SK-MEL-5 (cell line): ENCODE measurements around the gene REEP1. TPM values are rescaled to one million over a fixed set of nuclear protein-coding genes. Genes with fewer than 3 reads are reported as not detected.
A peak's percentile ranks its signal among the peaks of the same experiment; 100 is the strongest.
"Not testable (repeated sequence)": the region's sequence is repeated elsewhere in the genome, so short reads cannot be mapped to it uniquely, and the experiment has no call there.

Source experiments
- DNase-seq: peaks from one replicate; pipeline ENCODE4 v3.0.0-alpha.2; 2016; ENCODE audit warnings: low read depth, low spot score
- in situ Hi-C: cut with HindIII; loops from 2 replicates; pipeline ENCODE4 v1.10.0; 2016; ENCODE audit warnings: low sequenced_read_pairs, high pct_unique_total_duplicates, low pct_unique_long_range_greater_than_20kb
- total RNA-seq: library from RNA; depleted of rRNA; stranded (reverse); fragments of >200 nt; shearing (Covaris generic); gene quantifications from 2 replicates; pipeline ENCODE4 v1.2.3, GENCODE V29; 2014

Gene REEP1
- total RNA-seq, 1 experiment from 2014 or later = 2.0 TPM

GRCh38 chr2:86239745-86240144, 97.7 kb downstream of the REEP1 start:
- DNase-seq = no peak
- in situ Hi-C loops = no loop called here

GRCh38 chr2:86239326-86239725, 98.1 kb downstream of the REEP1 start:
- no peak for DNase-seq
- in situ Hi-C loops = no loop called here

- no peak for DNase-seq
- in situ Hi-C loops = no loop called here
Measured at GRCh38 chr2:86238354-86238753, 99.1 kb downstream of the REEP1 start.

GRCh38 chr2:86237172-86237571, 100.3 kb downstream of the REEP1 start:
- in situ Hi-C loops = no loop called here
- DNase-seq = no peak

GRCh38 chr2:86235196-86235980, 102.0 kb downstream of the REEP1 start:
- peak; percentile 85 for DNase-seq
- in situ Hi-C loops = no loop called here

- in situ Hi-C loops = no loop called here
- DNase-seq = no peak
Measured at GRCh38 chr2:86234563-86235131, 102.8 kb downstream of the REEP1 start.

GRCh38 chr2:86233436-86233835, 104.0 kb downstream of the REEP1 start:
- no peak for DNase-seq
- in situ Hi-C loops = no loop called here

- in situ Hi-C loops = no loop called here
- no peak for DNase-seq
Measured at GRCh38 chr2:86232910-86233309, 104.5 kb downstream of the REEP1 start.

- DNase-seq = no peak
- in situ Hi-C loops = no loop called here
Measured at GRCh38 chr2:86232373-86232784, 105.0 kb downstream of the REEP1 start.

GRCh38 chr2:86231680-86232372, 105.6 kb downstream of the REEP1 start:
- in situ Hi-C loops = no loop called here
- no peak for DNase-seq

- DNase-seq = no peak
- in situ Hi-C loops = no loop called here
Measured at GRCh38 chr2:86230961-86231360, 106.5 kb downstream of the REEP1 start.

- DNase-seq = no peak
- in situ Hi-C loops = no loop called here
Measured at GRCh38 chr2:86229221-86229620, 108.2 kb downstream of the REEP1 start.

- in situ Hi-C loops, DNase-seq: not testable (repeated sequence)
Measured at GRCh38 chr2:86228574-86228973, 108.9 kb downstream of the REEP1 start.

GRCh38 chr2:86227685-86228084, 109.7 kb downstream of the REEP1 start:
- in situ Hi-C loops = no loop called here

GRCh38 chr2:86226636-86227520, 110.5 kb downstream of the REEP1 start:
- no peak for DNase-seq
- in situ Hi-C loops = no loop called here

More at GRCh38 chr2:86227685-86228084, 109.7 kb downstream of the REEP1 start:
- DNase-seq = no peak

GRCh38 chr2:86226070-86226469, 111.4 kb downstream of the REEP1 start:
- in situ Hi-C loops = no loop called here
- no peak for DNase-seq

- DNase-seq = no peak
- in situ Hi-C loops = no loop called here
Measured at GRCh38 chr2:86225581-86225980, 111.8 kb downstream of the REEP1 start.
